Loucy (cell line): ENCODE results near the gene BDKRB1.

Experiments used
- H2AFZ ChIP-seq: fragments of 200-600 bp; sonication (generic); 2 replicates; pipeline ENCODE4 v1.6.0; 2016; ENCODE audit warnings: antibody characterized with exemption, mild to moderate bottlenecking, low read length, moderate library complexity
- H3F3A ChIP-seq: fragments of 200-600 bp; 2 replicates; pipeline ENCODE4 v1.6.0; 2016; ENCODE audit warnings: antibody characterized with exemption, low read depth, mild to moderate bottlenecking
- H3K27me3 ChIP-seq: fragments of 200-600 bp; sonication (generic); 2 replicates; pipeline ENCODE4 v1.6.1; 2014; ENCODE audit warnings: low read length, mild to moderate bottlenecking; ENCODE audit not compliant: insufficient read depth, poor library complexity, severe bottlenecking
- H3K36me3 ChIP-seq: fragments of 200-600 bp; sonication (generic); 2 replicates; pipeline ENCODE4 v1.6.1; 2016; ENCODE audit warnings: low read length; ENCODE audit not compliant: insufficient read depth
- H3K4me1 ChIP-seq: fragments of 200-600 bp; sonication (generic); 2 replicates; pipeline ENCODE4 v1.5.1; 2014; ENCODE audit warnings: low read length, mild to moderate bottlenecking; ENCODE audit not compliant: insufficient read depth, poor library complexity, severe bottlenecking
- H3K4me2 ChIP-seq: fragments of 200-600 bp; sonication (generic); 2 replicates; pipeline ENCODE4 v1.6.0; 2014; ENCODE audit warnings: antibody characterized with exemption, low read length, low read depth, mild to moderate bottlenecking; ENCODE audit not compliant: poor library complexity, severe bottlenecking
- H3K4me3 ChIP-seq: fragments of 200-600 bp; sonication (generic); 2 replicates; pipeline ENCODE4 v1.5.1; 2014; ENCODE audit warnings: low read length, mild to moderate bottlenecking, mixed read lengths; ENCODE audit not compliant: poor library complexity, severe bottlenecking
- H3K79me2 ChIP-seq: fragments of 200-600 bp; sonication (generic); 2 replicates; pipeline ENCODE4 v1.6.1; 2014; ENCODE audit warnings: low read length; ENCODE audit not compliant: insufficient read depth
- H3K9ac ChIP-seq: fragments of 200-600 bp; sonication (generic); 2 replicates; pipeline ENCODE4 v1.6.0; 2014; ENCODE audit warnings: mild to moderate bottlenecking, low read depth, low read length, moderate library complexity; ENCODE audit not compliant: poor library complexity, severe bottlenecking
- H3K9me2 ChIP-seq: fragments of 200-600 bp; sonication (generic); replicated peaks from 2 replicates; pipeline ENCODE4 v1.6.1; 2016; ENCODE audit warnings: low read depth, low read length, mixed read lengths
- H3K9me3 ChIP-seq: fragments of 200-600 bp; sonication (generic); 2 replicates; pipeline ENCODE4 v1.6.1; 2014; ENCODE audit warnings: mild to moderate bottlenecking, antibody characterized with exemption, low read length, low read depth; ENCODE audit not compliant: insufficient read depth
- H4K20me1 ChIP-seq: fragments of 200-600 bp; sonication (generic); 2 replicates; pipeline ENCODE4 v1.6.0; 2014; ENCODE audit warnings: antibody characterized with exemption, low read length, mild to moderate bottlenecking; ENCODE audit not compliant: insufficient read depth, poor library complexity, severe bottlenecking
- EZH2phosphoT487 ChIP-seq: fragments of 200-600 bp; IDR thresholded peaks from 2 replicates; pipeline ENCODE4 v1.6.1; 2018; ENCODE audit warnings: antibody characterized with exemption, mild to moderate bottlenecking, moderate library complexity, borderline replicate concordance
- TF ChIP-seq, protein P1 (sequence below): fragments of 200-600 bp; sonication (generic); conservative IDR thresholded peaks from 2 replicates; pipeline ENCODE4 v1.5.1; 2014; ENCODE audit warnings: mild to moderate bottlenecking, antibody characterized with exemption, low read length

Gene BDKRB1

DNA sequence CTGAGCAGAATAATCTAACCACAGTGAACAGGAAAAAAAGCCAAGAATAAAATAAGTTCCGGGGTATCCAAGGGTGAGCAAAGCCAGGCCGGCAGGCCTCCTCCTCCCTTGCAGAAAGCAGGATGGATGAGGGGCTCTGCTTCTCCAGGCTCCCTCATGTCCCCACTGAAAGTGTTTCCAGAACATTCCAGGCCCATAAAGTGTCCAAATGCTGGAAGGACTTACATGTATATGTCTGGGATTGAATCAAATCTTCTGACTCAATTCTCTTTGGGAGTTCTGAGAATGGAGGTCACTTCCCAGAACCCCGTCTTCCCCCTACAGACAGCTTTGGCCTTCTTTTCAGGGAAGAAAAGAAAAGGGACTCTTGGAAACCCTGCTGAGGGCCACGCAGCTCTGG, 25.0 kb upstream of the BDKRB1 start:
- Histone ChIP-seq H3K4me3 (no peak overlapping the region), H3K9ac (no peak overlapping the region), H3K79me2 (no peaks in the 10 kb centered on the region), H3K4me1 (no peaks in the 10 kb centered on the region), H2AFZ (no peak overlapping the region), H4K20me1 (no peaks in the 10 kb centered on the region), H3F3A (no peaks in the 10 kb centered on the region), H3K9me3 (no peaks in the 10 kb centered on the region; the same call in 1 of the 2 replicates), H3K36me3 (no peaks in the 10 kb centered on the region), H3K9me2 (no peaks in the 10 kb centered on the region), H3K27me3 (no peaks in the 10 kb centered on the region), H3K4me2 (no peak overlapping the region)
- TF ChIP-seq, protein P1, sequence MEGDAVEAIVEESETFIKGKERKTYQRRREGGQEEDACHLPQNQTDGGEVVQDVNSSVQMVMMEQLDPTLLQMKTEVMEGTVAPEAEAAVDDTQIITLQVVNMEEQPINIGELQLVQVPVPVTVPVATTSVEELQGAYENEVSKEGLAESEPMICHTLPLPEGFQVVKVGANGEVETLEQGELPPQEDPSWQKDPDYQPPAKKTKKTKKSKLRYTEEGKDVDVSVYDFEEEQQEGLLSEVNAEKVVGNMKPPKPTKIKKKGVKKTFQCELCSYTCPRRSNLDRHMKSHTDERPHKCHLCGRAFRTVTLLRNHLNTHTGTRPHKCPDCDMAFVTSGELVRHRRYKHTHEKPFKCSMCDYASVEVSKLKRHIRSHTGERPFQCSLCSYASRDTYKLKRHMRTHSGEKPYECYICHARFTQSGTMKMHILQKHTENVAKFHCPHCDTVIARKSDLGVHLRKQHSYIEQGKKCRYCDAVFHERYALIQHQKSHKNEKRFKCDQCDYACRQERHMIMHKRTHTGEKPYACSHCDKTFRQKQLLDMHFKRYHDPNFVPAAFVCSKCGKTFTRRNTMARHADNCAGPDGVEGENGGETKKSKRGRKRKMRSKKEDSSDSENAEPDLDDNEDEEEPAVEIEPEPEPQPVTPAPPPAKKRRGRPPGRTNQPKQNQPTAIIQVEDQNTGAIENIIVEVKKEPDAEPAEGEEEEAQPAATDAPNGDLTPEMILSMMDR: no peak
- TF ChIP-seq EZH2phosphoT487: no peak

DNA sequence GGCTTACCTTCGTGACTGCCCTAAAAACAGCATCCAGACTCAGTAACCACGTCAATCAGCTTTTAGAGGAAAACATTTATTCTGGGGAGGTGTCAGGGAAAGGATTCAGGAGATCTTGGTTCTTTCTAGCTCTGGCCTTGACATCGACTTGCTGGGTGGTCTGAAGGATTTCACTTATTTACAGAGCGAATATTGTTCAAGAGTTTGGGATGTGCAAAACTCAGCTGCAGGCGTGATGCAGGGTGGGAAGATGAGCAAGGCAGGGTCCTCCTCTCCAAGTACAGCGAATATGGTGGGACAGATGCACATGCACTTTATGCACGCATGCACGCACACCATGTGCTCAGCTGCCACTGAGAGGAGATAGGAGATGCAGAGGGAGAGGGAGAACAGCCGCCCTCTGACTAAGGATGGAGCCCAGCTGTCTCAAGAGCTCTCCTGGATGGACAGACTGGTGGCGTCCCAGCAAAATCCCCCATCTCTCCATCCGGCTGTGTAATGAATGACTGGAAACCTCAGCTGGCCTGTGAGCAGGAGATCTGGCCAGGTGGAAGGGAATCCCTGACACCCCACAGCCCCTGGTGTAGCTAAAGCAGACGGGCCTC, 24.4 kb upstream of the BDKRB1 start:
- no peaks in the 10 kb centered on the region for H3F3A ChIP-seq
- H3K79me2 ChIP-seq: no peaks in the 10 kb centered on the region
- no peaks in the 10 kb centered on the region; the same call in 1 of the 2 replicates for H3K9me3 ChIP-seq
- no peaks in the 10 kb centered on the region for H3K9me2 ChIP-seq
- no peak overlapping the region for H3K4me2 ChIP-seq
- H3K4me1 ChIP-seq: no peaks in the 10 kb centered on the region
- no peaks in the 10 kb centered on the region for H3K27me3 ChIP-seq
- no peaks in the 10 kb centered on the region for H3K36me3 ChIP-seq
- no peak overlapping the region for H2AFZ ChIP-seq
- no peak overlapping the region for H3K9ac ChIP-seq
- no peaks in the 10 kb centered on the region for H4K20me1 ChIP-seq
- H3K4me3 ChIP-seq: no peak overlapping the region
- TF ChIP-seq, protein P1: no peak
- no peak for TF ChIP-seq EZH2phosphoT487

DNA sequence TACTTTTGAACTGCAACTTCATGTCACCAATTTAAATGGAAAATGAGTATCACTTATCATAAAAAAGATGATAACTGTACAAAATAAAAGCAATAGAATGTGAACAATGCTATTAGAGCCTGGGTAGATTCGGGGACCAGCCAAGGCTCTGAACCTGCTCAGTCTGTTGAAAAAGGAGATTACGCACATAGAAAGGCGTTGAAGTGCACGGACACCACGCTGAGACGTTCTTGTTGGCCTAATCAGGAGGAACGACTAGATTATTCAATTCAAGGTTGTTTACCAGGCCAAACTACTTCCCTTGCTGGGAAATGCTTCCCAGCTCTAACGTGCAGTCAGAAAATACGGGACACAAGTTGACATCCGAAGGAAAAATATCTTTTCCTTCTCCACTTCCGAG, 23.5 kb upstream of the BDKRB1 start:
- no peaks in the 10 kb centered on the region for H3F3A ChIP-seq
- H3K9me2 ChIP-seq: no peaks in the 10 kb centered on the region
- no peak overlapping the region for H3K4me2 ChIP-seq
- H4K20me1 ChIP-seq: no peaks in the 10 kb centered on the region
- H3K79me2 ChIP-seq: no peaks in the 10 kb centered on the region
- no peak overlapping the region for H3K4me3 ChIP-seq
- no peaks in the 10 kb centered on the region for H3K4me1 ChIP-seq
- no peaks in the 10 kb centered on the region for H3K36me3 ChIP-seq
- no peak overlapping the region for H2AFZ ChIP-seq
- no peak for TF ChIP-seq EZH2phosphoT487
- TF ChIP-seq, protein P1: no peak
- H3K9ac ChIP-seq: no peak overlapping the region
- no peaks in the 10 kb centered on the region for H3K27me3 ChIP-seq
- no peaks in the 10 kb centered on the region; the same call in 1 of the 2 replicates for H3K9me3 ChIP-seq
